Caco-2 (cell line): ENCODE results near the gene FBXO38. TPM values are rescaled to one million over a fixed set of nuclear protein-coding genes. Genes with fewer than 3 reads are reported as not detected.

Experiments used
- BruUV-seq: library from RNA; stranded (reverse); fragments of 400-500 nt; replicated peaks from 2 replicates; lab custom pipeline; 2021; lab: Mats Ljungman, UMichigan
- CTCF ChIA-PET: fragments of 300-600 bp; sonication (Branson Sonifier 250); formaldehyde crosslinking; loops from one replicate; lab custom pipeline; 2022; ENCODE audit warnings: antibody characterized with exemption; lab: Charles Lee
- POLR2A ChIA-PET: fragments of 300-600 bp; sonication (Branson Sonifier 250); formaldehyde crosslinking; loops from one replicate; lab custom pipeline; 2022; ENCODE audit warnings: antibody characterized with exemption; lab: Charles Lee
- DNase-seq, 2 experiments: peaks; one replicate each; pipeline versions ENCODE4 v3.0.0 to v3.0.0-alpha.2; 2020 to 2022
- H3K27me3 ChIP-seq: replicated peaks from 2 replicates; pipeline ENCODE4 v1.6.0; 2011; ENCODE audit warnings: low read length; ENCODE audit not compliant: control insufficient read depth, insufficient read depth
- H3K36me3 ChIP-seq: 2 replicates; pipeline ENCODE4 v1.5.1; 2011; ENCODE audit warnings: low read length; ENCODE audit not compliant: control insufficient read depth, insufficient read depth
- H3K4me1 ChIP-seq: fragments of 250-450 bp; sonication (Bioruptor Pico); 2 replicates; pipeline ENCODE4 v1.5.1; 2020; ENCODE audit warnings: mild to moderate bottlenecking
- H3K4me3 ChIP-seq: 2 replicates; pipeline ENCODE4 v1.5.1; 2011; ENCODE audit warnings: low read depth, mild to moderate bottlenecking, control low read depth, low read length
- H3K9me3 ChIP-seq: fragments of 250-450 bp; sonication (Bioruptor Pico); 2 replicates; pipeline ENCODE4 v1.5.1; 2020; ENCODE audit warnings: mild to moderate bottlenecking, moderate library complexity
- H3K27ac Mint-ChIP-seq: one replicate; pipeline ENCODE4 v1.8.0; 2022; ENCODE audit warnings: mixed read lengths; ENCODE audit not compliant: unreplicated experiment
- H3K27me3 Mint-ChIP-seq: one replicate; pipeline ENCODE4 v1.8.0; 2022; ENCODE audit warnings: mixed read lengths; ENCODE audit not compliant: insufficient read depth, unreplicated experiment
- H3K36me3 Mint-ChIP-seq: one replicate; pipeline ENCODE4 v1.8.0; 2022; ENCODE audit warnings: mild to moderate bottlenecking, mixed read lengths; ENCODE audit not compliant: insufficient read depth, unreplicated experiment
- H3K4me1 Mint-ChIP-seq: one replicate; pipeline ENCODE4 v1.8.0; 2022; ENCODE audit warnings: low read depth, mixed read lengths; ENCODE audit not compliant: unreplicated experiment
- H3K4me3 Mint-ChIP-seq: one replicate; pipeline ENCODE4 v1.8.0; 2022; ENCODE audit warnings: mild to moderate bottlenecking, moderate library complexity, mixed read lengths; ENCODE audit not compliant: unreplicated experiment
- H3K9me3 Mint-ChIP-seq: one replicate; pipeline ENCODE4 v1.8.0; 2022; ENCODE audit warnings: mixed read lengths; ENCODE audit not compliant: unreplicated experiment
- CTCF ChIP-seq, 2 experiments: fragments of 200-600 bp in 1 of 2; IDR thresholded peaks; 1 replicate in 1 of 2; 2 replicates in 1 of 2; pipeline versions ENCODE4 v1.5.1 to v1.8.0; 2011 to 2022; ENCODE audit warnings: antibody characterized with exemption in 1 of 2, control low read depth in 1 of 2, inconsistent platforms in 1 of 2, low read depth in 1 of 2, low read length in 1 of 2, mild to moderate bottlenecking in 1 of 2, moderate library complexity in 1 of 2; ENCODE audit not compliant: insufficient read depth in 1 of 2, severe bottlenecking in 1 of 2, unreplicated experiment in 1 of 2
- intact Hi-C: fragments of 100-400 bp; cut with micrococcal nuclease; formaldehyde crosslinking; loops from one replicate; pipeline ENCODE4 v1.10.0; 2022; ENCODE audit not compliant: unreplicated experiment
- total RNA-seq: library from RNA; stranded (reverse); gene quantifications from 2 replicates; pipeline ENCODE4 v1.2.3, GENCODE V29; 2022

Gene FBXO38
- total RNA-seq, 1 experiment from 2014 or later = 36.7 TPM

DNA sequence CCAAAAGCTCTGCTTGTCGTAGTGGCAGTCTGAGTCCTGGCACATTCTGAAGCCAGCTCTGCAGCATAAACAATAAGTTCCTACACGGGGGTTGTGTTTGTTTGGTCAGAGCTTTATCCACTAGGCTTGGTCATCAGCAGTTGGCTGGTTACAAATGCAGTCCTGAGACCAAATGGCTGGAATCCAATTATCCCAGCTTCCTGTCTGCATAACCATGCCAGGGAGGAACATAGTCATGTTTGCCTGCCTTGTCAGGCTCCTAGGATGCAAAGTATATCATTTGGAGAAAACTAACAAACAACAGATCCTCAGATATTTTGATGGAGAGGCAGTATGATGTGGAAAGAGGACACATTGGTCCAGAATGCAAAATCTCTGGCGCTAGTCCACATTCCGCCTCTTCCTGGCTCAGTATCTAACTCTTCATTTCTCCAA is 85.8 kb downstream of the FBXO38 start:
- no peak for TF ChIP-seq CTCF (IDR thresholded peaks at IDR 0.05; ENCODE audit: insufficient read depth in 1 of 2, low read depth in 1 of 2, low read length in 1 of 2, severe bottlenecking in 1 of 2, unreplicated experiment in 1 of 2)
- Histone ChIP-seq H3K9me3 (no peaks in the 10 kb centered on the region), H3K27me3 (no peaks in the 10 kb centered on the region), H3K36me3 (no peaks in the 10 kb centered on the region), H3K4me1 (no peaks in the 10 kb centered on the region), H3K4me3 (no peak overlapping the region)
- H3K27ac Mint-ChIP-seq = no peak overlapping the region
- no peaks in the 10 kb centered on the region for H3K9me3 Mint-ChIP-seq
- H3K4me3 Mint-ChIP-seq = no peak overlapping the region
- no TSS peak for BruUV-seq
- intact Hi-C loops = no loop called here
- H3K27me3 Mint-ChIP-seq = peaks cover 3% of the 10 kb centered on the region
- H3K4me1 Mint-ChIP-seq = no peaks in the 10 kb centered on the region
- ChIA-PET POLR2A (interaction anchor here (0.6 kb wide), 1 partner anchor 12 kb away, joined by 3 read pairs; no protein-coding TSS in a partner anchor), CTCF (interaction anchor here (1.1 kb wide), 1 partner anchor 262 kb away, joined by 3 read pairs; no protein-coding TSS in a partner anchor)
- no peak for DNase-seq
- no peaks in the 10 kb centered on the region for H3K36me3 Mint-ChIP-seq

GRCh38 chr5:148471379-148471778 is 87.6 kb downstream of the FBXO38 start:
- no TSS peak for BruUV-seq
- TF ChIP-seq CTCF (IDR thresholded peaks at IDR 0.05; ENCODE audit: insufficient read depth in 1 of 2, low read depth in 1 of 2, low read length in 1 of 2, severe bottlenecking in 1 of 2, unreplicated experiment in 1 of 2) = no peak
- CTCF ChIA-PET = no interaction called here

GRCh38 chr5:148474025-148474511 is 90.3 kb downstream of the FBXO38 start:
- BruUV-seq = no TSS peak
- intact Hi-C loops = no loop called here
- H3K36me3 ChIP-seq = no peaks in the 10 kb centered on the region
- no peak for DNase-seq
- Mint-ChIP-seq H3K9me3 (no peaks in the 10 kb centered on the region), H3K27me3 (peaks cover 12% of the 10 kb centered on the region), H3K27ac (no peak overlapping the region), H3K4me3 (no peak overlapping the region), H3K4me1 (no peaks in the 10 kb centered on the region), H3K36me3 (no peaks in the 10 kb centered on the region)
- H3K4me1 ChIP-seq = no peaks in the 10 kb centered on the region
- no peak overlapping the region for H3K4me3 ChIP-seq
- TF ChIP-seq CTCF (IDR thresholded peaks at IDR 0.05; ENCODE audit: insufficient read depth in 1 of 2, low read depth in 1 of 2, low read length in 1 of 2, severe bottlenecking in 1 of 2, unreplicated experiment in 1 of 2) = no peak
- CTCF ChIA-PET = no interaction called here
- POLR2A ChIA-PET = no interaction called here
- H3K9me3 ChIP-seq = no peaks in the 10 kb centered on the region
- H3K27me3 ChIP-seq = no peaks in the 10 kb centered on the region

More at GRCh38 chr5:148471379-148471778, 87.6 kb downstream of the FBXO38 start:
- H3K4me1 Mint-ChIP-seq = no peaks in the 10 kb centered on the region
- Histone ChIP-seq H3K9me3 (no peaks in the 10 kb centered on the region), H3K27me3 (no peaks in the 10 kb centered on the region), H3K36me3 (no peaks in the 10 kb centered on the region), H3K4me1 (no peaks in the 10 kb centered on the region), H3K4me3 (no peak overlapping the region)
- POLR2A ChIA-PET = no interaction called here
- H3K27ac Mint-ChIP-seq = no peak overlapping the region
- H3K4me3 Mint-ChIP-seq = no peak overlapping the region
- H3K36me3 Mint-ChIP-seq = no peaks in the 10 kb centered on the region
- intact Hi-C loops = no loop called here
- no peaks in the 10 kb centered on the region for H3K9me3 Mint-ChIP-seq
- no peak for DNase-seq
- H3K27me3 Mint-ChIP-seq = peaks cover 2% of the 10 kb centered on the region
